ENCODE data around the gene SH3BP1.
A peak's percentile ranks its signal among the peaks of the same experiment; 100 is the strongest.

Gene SH3BP1

GRCh38 chr22:37617431-37617830 is 22.0 kb upstream of the SH3BP1 start:
- DNase-seq, result no peak

GRCh38 chr22:37618072-37618656 is 21.3 kb upstream of the SH3BP1 start:
- DNase-seq, result no peak

- no peak for DNase-seq
Observed at GRCh38 chr22:37618674-37619073, 20.8 kb upstream of the SH3BP1 start.

- DNase-seq, result no peak
Observed at GRCh38 chr22:37619991-37620390, 19.5 kb upstream of the SH3BP1 start.

GRCh38 chr22:37621352-37621860 is 18.1 kb upstream of the SH3BP1 start:
- DNase-seq, result no peak

- DNase-seq, result peak; percentile 39
Observed at GRCh38 chr22:37623075-37624016, 16.1 kb upstream of the SH3BP1 start.

GRCh38 chr22:37624017-37624365 is 15.5 kb upstream of the SH3BP1 start:
- no peak for DNase-seq

- no peak for DNase-seq
Observed at GRCh38 chr22:37624876-37625275, 14.6 kb upstream of the SH3BP1 start.

GRCh38 chr22:37625737-37626136 is 13.7 kb upstream of the SH3BP1 start:
- DNase-seq, result no peak

GRCh38 chr22:37626144-37626543 is 13.3 kb upstream of the SH3BP1 start:
- no peak for DNase-seq

- DNase-seq, result no peak
Observed at GRCh38 chr22:37626556-37627075, 12.9 kb upstream of the SH3BP1 start.

- no peak for DNase-seq
Observed at GRCh38 chr22:37627121-37627520, 12.3 kb upstream of the SH3BP1 start.

- peak; percentile 19 for DNase-seq
Observed at GRCh38 chr22:37627545-37627944, 11.9 kb upstream of the SH3BP1 start.

GRCh38 chr22:37628830-37629229 is 10.6 kb upstream of the SH3BP1 start:
- DNase-seq, result no peak

- no peak for DNase-seq
Observed at GRCh38 chr22:37629928-37630327, 9.5 kb upstream of the SH3BP1 start.

GRCh38 chr22:37630839-37631435 is 8.5 kb upstream of the SH3BP1 start:
- no peak for DNase-seq

- DNase-seq, result no peak
Observed at GRCh38 chr22:37631448-37632173, 7.9 kb upstream of the SH3BP1 start.

GRCh38 chr22:37632174-37633088 is 7.0 kb upstream of the SH3BP1 start:
- DNase-seq, result no peak

- DNase-seq, result no peak
Observed at GRCh38 chr22:37633089-37633624, 6.3 kb upstream of the SH3BP1 start.

GRCh38 chr22:37633625-37634416 is 5.6 kb upstream of the SH3BP1 start:
- peak; percentile 72 for DNase-seq

All from midbrain (tissue), 1 donor.